Fibroblast of the aortic adventitia (primary cell): Measurements from ENCODE around the gene WDR86. TPM values are rescaled to one million over a fixed set of nuclear protein-coding genes. Genes with fewer than 3 reads are reported as not detected.

ENCODE experiments used
- DNase-seq: peaks from one replicate; pipeline ENCODE4 v3.0.0-alpha.2; 2010; ENCODE audit warnings: low read depth
- H3K4me3 ChIP-seq: 2 replicates; pipeline ENCODE4 v1.5.1; 2011; ENCODE audit warnings: low read depth, mild to moderate bottlenecking, control low read depth, low read length, moderate library complexity
- total RNA-seq: library from RNA; depleted of rRNA; stranded (reverse); fragments of >200 nt; gene quantifications from 2 replicates; pipeline ENCODE4 v1.2.3, GENCODE V29; 2012; ENCODE audit warnings: low replicate concordance
- TF ChIP-seq, protein P1 (sequence below): IDR thresholded peaks from 2 replicates; pipeline ENCODE4 v1.5.1; 2011; ENCODE audit warnings: mild to moderate bottlenecking, low read length, control low read depth, inconsistent platforms; ENCODE audit not compliant: insufficient read depth

WDR86 gene
- total RNA-seq, 1 donor: 0.45 TPM

DNA sequence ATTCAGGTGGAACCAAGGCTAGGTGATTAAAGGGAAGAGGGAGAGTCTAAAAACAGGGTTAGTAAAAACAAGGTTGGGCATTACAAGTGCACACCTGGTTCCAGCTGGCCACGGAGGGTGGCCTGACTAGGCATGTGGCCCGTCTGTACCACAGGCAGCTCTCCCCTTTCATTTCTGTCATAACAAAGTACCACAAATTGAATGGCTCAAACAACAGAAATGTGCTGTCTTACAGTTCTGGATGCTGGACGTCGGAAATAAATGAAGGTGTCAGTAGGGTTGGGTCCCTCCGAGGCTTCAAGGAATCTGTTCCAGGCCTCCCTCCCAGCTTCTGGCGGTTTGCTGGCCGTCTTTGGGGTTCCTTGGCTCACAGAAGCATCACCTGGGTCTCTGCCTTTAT is 13.4 kb upstream of the WDR86 start:
- no peak for DNase-seq
- TF ChIP-seq, protein P1, sequence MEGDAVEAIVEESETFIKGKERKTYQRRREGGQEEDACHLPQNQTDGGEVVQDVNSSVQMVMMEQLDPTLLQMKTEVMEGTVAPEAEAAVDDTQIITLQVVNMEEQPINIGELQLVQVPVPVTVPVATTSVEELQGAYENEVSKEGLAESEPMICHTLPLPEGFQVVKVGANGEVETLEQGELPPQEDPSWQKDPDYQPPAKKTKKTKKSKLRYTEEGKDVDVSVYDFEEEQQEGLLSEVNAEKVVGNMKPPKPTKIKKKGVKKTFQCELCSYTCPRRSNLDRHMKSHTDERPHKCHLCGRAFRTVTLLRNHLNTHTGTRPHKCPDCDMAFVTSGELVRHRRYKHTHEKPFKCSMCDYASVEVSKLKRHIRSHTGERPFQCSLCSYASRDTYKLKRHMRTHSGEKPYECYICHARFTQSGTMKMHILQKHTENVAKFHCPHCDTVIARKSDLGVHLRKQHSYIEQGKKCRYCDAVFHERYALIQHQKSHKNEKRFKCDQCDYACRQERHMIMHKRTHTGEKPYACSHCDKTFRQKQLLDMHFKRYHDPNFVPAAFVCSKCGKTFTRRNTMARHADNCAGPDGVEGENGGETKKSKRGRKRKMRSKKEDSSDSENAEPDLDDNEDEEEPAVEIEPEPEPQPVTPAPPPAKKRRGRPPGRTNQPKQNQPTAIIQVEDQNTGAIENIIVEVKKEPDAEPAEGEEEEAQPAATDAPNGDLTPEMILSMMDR: no peak
- H3K4me3 ChIP-seq: no peak overlapping the region

DNA sequence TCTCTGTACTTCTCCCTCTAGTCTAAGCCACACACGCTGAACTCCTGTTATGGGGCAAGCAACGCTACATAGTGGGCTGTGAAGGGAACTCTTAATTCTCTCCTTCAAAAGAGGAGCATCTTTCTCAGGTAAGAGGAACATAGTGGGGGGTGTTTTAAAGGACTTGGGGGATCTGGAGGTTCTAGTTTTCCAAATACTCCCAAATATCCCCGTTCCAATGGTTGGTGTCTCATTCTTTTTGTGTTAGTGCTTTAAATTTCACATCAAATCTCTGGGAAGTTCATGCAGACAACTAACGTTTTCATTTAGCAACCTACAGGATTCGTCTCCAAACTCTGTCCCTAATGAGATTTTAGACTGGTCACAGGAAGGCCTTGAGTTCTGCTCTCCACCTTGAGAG is 12.4 kb upstream of the WDR86 start:
- DNase-seq: no peak
- no peak overlapping the region for H3K4me3 ChIP-seq
- TF ChIP-seq, protein P1: no peak

DNA sequence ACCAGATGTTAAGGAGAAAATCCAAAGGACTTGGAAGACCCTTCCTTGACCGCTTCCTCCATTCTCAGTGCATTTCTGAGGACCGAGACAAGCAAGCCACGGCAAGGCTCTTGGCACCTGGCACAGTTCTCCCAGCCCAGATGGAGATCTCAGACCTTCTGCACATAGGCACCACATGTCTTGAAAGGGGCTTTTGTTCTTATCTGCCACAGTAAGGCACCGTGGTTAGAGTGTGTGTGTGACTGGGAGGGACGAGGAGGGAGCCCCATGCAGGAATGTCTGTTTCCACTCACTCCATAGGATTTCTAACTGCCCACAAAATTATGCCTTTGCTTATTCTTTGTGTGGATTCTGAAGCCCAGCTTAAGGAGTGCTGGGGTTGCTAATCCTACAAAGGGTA is 10.3 kb upstream of the WDR86 start:
- H3K4me3 ChIP-seq: no peak overlapping the region
- DNase-seq: no peak
- TF ChIP-seq, protein P1: no peak

DNA sequence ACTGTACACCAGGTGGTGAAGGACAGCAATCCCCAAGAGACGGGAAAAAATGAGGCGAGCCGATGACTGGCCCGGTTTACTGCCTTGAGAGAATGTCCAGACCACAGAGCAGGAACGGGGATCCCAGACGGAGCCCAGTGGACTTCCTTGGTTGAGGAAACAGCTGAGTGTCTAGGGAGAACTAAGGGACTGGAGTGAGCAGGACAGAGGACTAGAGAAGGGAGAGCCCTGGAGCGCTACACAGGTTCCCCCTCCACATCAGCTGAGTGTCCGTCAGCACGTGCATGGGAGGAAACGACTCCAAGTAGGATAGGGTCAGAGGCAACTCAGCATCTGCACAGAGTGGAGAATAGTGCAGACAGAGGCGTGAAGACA is 7.1 kb upstream of the WDR86 start:
- DNase-seq: no peak

DNA sequence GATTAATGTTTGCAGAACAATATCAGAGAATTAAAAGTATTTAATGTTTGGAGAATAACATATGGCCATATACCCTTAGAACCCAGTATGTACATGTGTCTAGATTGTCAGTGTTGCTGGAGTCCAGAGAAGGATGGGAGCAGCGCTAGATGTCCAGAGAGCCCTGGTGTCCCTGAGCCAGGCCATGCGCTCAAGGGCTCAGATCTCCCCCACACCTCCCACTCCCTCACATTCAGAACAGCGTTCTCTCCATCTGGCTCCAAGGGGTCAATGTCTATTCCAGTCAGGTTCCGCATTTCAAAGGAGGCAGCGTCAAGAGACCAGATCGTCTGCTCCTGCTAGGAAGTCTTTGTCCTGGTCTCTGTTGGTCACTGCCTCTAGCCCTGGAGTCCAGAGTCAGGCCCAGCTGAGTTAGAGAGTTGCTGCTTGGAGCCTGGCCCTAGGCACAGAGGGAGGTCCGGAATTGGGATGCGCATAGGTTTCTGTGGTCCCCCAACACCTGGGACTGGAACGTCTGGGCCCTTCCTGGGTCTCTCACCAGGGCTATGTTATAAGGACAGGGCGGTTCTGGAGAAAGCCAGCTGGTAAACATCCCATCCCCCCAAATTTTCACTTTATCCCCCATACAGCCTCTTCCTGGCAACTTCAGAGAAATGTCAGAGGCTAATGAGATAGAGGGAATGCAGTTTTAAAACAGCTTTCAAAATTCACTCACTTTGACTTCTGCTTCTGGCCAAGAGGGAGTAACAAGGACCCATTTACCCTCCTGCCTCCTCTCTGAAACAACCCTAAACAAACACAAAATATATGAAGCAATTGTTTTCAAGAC is 6.5 kb upstream of the WDR86 start:
- H3K4me3 ChIP-seq: no peak overlapping the region
- DNase-seq: no peak
- TF ChIP-seq, protein P1: no peak

More for the DNA sequence above, 7.1 kb upstream of the WDR86 start:
- TF ChIP-seq, protein P1: no peak
- H3K4me3 ChIP-seq: no peak overlapping the region

DNA sequence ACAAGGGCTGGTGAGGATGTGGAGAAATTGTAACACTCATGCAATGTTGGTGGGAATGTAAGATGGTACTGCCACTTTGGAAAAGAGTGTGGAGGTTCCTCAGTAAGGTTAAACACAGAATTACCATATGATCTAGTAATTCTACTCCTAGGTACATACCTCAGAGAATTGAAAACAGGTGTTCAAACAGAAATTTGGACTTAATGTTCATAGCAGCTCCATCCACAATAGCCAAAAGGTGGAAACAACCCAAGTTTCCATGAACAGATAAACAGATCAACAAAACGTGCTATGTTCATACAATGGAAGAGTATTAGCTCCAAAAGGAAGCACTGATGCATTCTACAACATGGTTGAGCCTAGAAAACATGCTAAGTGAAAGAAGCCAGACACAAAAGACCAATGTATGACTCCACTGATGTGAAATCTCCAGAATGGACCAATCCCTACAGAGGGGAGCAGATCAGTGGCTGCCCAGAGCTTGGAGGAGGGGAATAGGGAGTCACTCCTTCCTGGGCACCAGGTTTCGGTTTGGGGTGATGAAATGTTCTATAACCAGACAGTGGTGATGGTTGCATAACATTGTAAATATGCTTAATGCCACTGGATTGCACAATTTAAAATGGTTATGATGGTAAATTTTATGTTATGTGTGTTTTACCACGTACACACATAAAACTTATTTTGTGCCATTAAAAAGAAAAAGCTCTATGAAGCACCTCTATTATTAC is 5.7 kb upstream of the WDR86 start:
- DNase-seq: peak; percentile 39
- TF ChIP-seq, protein P1: no peak
- no peak overlapping the region for H3K4me3 ChIP-seq
